ENCODE results near the gene SUN2. TPM values are rescaled to one million over a fixed set of nuclear protein-coding genes. Genes with fewer than 3 reads are reported as not detected.

The SUN2 gene
- total RNA-seq, 6 experiments from 2014 or later: 90.4 to 104 (median 100.0) TPM

DNA sequence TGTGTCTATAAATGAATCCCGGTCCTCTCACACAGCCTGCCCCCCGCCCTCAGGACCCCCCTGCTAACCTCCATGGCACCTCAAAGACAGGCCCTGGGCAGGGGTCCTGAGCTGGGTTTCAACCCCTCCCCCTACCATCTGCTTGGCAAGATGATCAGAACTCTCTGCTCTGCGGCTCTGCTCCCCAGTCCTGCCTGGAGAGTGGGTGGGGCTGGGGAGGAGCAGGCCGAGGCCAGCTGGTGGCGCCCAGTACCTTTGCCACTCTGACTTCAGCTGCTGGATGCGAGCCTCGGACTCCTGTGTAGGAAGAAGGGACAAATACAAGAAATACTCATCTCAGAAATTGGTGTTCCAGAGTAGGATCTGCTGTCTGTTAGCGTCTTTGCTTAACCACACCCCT lies 15.0 kb downstream of the SUN2 start:
- DNase-seq: no peak
- Mint-ChIP-seq H3K27ac (no peak overlapping the region), H3K4me3 (no peak overlapping the region), H3K9me3 (no peaks in the 10 kb centered on the region), H3K27me3 (ENCODE audit: insufficient read depth) (peaks cover 2% of the 10 kb centered on the region), H3K36me3 (ENCODE audit: low read depth) (peaks cover 42% of the 10 kb centered on the region), H3K4me1 (ENCODE audit: low read depth) (peaks cover 5% of the 10 kb centered on the region; the same call in 1 of the 2 replicates)
- TF ChIP-seq, protein P1, sequence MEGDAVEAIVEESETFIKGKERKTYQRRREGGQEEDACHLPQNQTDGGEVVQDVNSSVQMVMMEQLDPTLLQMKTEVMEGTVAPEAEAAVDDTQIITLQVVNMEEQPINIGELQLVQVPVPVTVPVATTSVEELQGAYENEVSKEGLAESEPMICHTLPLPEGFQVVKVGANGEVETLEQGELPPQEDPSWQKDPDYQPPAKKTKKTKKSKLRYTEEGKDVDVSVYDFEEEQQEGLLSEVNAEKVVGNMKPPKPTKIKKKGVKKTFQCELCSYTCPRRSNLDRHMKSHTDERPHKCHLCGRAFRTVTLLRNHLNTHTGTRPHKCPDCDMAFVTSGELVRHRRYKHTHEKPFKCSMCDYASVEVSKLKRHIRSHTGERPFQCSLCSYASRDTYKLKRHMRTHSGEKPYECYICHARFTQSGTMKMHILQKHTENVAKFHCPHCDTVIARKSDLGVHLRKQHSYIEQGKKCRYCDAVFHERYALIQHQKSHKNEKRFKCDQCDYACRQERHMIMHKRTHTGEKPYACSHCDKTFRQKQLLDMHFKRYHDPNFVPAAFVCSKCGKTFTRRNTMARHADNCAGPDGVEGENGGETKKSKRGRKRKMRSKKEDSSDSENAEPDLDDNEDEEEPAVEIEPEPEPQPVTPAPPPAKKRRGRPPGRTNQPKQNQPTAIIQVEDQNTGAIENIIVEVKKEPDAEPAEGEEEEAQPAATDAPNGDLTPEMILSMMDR (IDR thresholded peaks at IDR 0.05): no peak

DNA sequence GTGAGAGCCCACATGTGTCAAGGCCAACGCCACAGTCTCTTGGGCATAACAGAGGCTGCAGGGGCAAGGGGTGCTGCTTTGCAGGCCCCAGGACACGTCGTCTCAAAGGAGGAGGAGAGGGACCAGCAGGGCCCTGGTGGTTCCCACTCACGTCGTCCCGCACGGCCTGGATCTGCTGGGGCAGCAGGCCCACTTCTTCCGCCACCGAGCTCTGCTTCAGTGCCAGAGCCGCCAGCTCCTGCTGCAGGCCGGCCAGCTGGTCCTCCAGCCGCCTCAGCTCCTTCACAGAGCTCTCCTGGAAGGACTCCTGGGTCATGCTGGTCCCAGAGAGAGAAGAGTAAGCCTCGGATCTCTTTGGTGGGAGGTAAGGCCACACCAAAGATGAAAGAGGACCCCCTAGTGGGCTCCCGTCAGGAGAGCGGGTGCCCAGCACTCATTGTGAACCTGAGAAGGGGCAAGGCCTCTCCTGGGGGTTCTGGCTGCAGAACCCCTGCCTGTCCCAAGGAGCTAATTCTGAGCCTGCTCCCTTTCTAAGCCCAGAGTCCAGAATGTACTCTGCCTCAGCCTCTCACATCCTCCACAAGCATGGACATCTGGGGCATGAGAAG lies 15.6 kb downstream of the SUN2 start:
- Mint-ChIP-seq H3K36me3 (ENCODE audit: low read depth) (peaks cover 42% of the 10 kb centered on the region), H3K4me3 (no peak overlapping the region), H3K4me1 (ENCODE audit: low read depth) (peaks cover 5% of the 10 kb centered on the region; the same call in 1 of the 2 replicates), H3K27ac (no peak overlapping the region), H3K27me3 (ENCODE audit: insufficient read depth) (peaks cover 2% of the 10 kb centered on the region), H3K9me3 (no peaks in the 10 kb centered on the region)
- DNase-seq: no peak
- TF ChIP-seq, protein P1 (IDR thresholded peaks at IDR 0.05): no peak

DNA sequence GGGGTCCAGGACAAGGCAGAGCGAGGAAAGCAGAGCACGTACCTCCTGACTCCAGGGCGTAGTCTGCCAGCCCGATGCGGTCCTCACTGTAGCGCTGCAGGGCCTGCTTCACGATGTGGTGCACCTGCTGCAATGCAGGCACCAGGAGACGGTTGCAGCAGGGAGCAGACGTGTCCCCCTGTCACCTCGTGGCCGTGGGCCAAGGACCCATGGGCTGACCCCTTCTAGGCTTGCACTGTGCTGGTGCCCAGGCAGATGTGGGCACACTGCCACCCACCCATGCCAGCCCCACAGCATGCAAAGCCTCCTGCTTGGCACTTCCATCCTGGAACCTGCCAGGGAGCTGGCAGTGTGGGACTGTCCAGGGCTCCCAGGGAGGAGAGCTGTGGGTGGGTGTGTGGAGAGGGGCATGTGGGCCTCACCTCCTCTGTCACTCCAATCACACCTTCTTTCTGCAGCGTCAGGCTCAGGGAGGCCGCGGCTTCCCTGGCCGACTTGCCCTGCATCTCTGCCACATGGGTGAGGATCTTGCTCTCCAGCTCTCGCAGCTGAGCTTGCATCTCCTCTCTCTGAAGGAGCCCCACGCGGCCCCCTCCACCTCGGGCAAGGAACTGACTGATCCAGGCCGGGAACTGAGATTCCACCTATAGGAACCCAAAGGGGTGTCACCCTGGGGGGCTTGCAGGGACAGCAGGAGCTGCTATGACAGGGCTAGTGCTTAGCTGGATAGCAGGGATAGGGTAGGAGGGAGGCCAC lies 16.3 kb downstream of the SUN2 start:
- TF ChIP-seq, protein P1 (IDR thresholded peaks at IDR 0.05): no peak
- H3K9me3 Mint-ChIP-seq: no peaks in the 10 kb centered on the region
- H3K4me3 Mint-ChIP-seq: no peak overlapping the region
- H3K27ac Mint-ChIP-seq: no peak overlapping the region
- peaks cover 5% of the 10 kb centered on the region; the same call in 1 of the 2 replicates for H3K4me1 Mint-ChIP-seq (ENCODE audit: low read depth)
- H3K36me3 Mint-ChIP-seq (ENCODE audit: low read depth): peaks cover 35% of the 10 kb centered on the region
- H3K27me3 Mint-ChIP-seq (ENCODE audit: insufficient read depth): peaks cover 2% of the 10 kb centered on the region
- DNase-seq: no peak

DNA sequence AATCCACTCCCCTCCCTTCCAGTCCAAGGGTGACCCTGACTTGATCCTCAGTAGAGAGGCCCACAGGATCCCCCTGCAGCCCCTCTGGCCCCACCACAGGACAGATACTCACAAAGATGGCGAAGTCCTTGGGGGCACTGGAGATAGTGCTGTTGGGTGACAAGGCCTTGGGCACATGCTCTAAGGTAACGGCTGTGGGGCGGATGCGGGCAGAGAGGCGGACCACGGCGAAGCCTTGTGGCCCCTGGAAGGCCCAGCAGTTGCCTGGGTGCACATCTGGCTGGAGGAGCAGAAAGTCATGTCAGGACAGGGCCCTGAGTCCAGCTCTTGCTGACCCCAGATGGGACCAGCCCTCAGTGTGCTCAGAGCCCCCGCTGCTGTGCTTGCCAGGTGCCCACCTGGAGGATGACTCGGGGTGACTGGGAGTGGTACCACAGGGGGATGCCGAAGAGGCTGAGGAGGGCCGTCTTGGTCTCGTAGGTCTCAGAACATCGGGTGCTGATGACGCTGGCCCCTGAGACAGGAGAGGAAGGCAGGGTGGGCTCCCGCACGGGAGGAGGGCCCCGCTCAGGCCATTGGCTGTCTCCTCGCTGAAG lies 17.2 kb downstream of the SUN2 start:
- DNase-seq: no peak
- no peaks in the 10 kb centered on the region for H3K9me3 Mint-ChIP-seq
- peaks cover 34% of the 10 kb centered on the region for H3K36me3 Mint-ChIP-seq (ENCODE audit: low read depth)
- H3K4me1 Mint-ChIP-seq (ENCODE audit: low read depth): peaks cover 5% of the 10 kb centered on the region; the same call in 1 of the 2 replicates
- TF ChIP-seq, protein P1 (IDR thresholded peaks at IDR 0.05): no peak
- no peak overlapping the region for H3K27ac Mint-ChIP-seq
- H3K4me3 Mint-ChIP-seq: no peak overlapping the region
- peaks cover 2% of the 10 kb centered on the region for H3K27me3 Mint-ChIP-seq (ENCODE audit: insufficient read depth)

DNA sequence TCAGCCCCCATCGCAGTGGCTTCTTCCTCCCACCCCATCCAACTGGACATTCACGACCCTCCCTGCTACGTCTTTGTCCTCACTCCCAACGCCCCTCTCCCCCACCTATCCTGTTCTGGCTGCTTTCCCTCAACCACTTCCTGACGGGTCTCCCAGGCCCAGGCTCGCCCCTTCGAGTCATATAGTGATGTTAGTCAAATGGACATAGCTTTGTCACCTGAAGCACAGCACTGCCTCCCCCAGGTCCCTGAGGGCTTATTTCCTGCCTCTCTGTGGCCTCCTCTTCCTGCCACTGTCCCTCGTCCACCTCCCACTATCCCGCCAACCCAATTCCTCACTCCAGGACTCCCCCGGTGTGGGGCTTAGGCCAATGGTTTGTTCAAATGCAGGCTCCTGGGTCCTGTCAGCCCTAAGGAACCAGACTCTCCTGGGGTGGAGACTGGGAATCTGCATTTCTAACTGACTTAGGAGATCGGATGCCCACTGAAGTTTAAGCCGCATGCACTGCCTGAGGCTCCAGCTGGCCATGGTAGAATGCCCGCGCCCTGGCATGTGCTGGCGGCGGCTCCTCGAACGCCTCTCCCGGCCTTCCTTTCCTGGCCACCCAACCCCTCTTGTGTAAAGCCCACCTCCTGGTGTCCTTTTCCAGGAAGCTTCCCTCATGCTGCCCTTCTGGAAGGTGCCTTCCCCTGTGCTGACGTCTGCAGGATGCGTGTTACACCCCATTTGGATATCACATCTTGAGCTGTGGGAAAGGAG lies 18.3 kb downstream of the SUN2 start:
- no peak for DNase-seq
- H3K36me3 Mint-ChIP-seq (ENCODE audit: low read depth): peaks cover 28% of the 10 kb centered on the region

More for the DNA sequence above, 18.3 kb downstream of the SUN2 start:
- Mint-ChIP-seq H3K4me1 (ENCODE audit: low read depth) (peaks cover 9% of the 10 kb centered on the region; the same call in 1 of the 2 replicates), H3K27me3 (ENCODE audit: insufficient read depth) (peaks cover 3% of the 10 kb centered on the region), H3K4me3 (no peak overlapping the region), H3K9me3 (no peaks in the 10 kb centered on the region), H3K27ac (peak overlapping the region; percentile 30)
- TF ChIP-seq, protein P1 (IDR thresholded peaks at IDR 0.05): no peak
